Thyroid gland (tissue), 4 donors: ENCODE results near the gene ORM1. TPM values are rescaled to one million over a fixed set of nuclear protein-coding genes. Genes with fewer than 3 reads are reported as not detected.

ENCODE experiments used
- DNase-seq, 2 donors: peaks; one replicate each; pipeline ENCODE4 v3.0.0-alpha.2; 2019
- H3K27ac ChIP-seq, 3 donors: fragments of 200-600 bp; sonication (generic); 1 replicate in 2 of 3; 2 replicates in 1 of 3; pipeline ENCODE4 v1.5.1; 2016 to 2019; ENCODE audit warnings: mild to moderate bottlenecking in 1 of 3, moderate library complexity in 1 of 3
- H3K27me3 ChIP-seq: fragments of 200-600 bp; sonication (generic); one replicate; pipeline ENCODE4 v1.5.1; 2019
- H3K36me3 ChIP-seq, 2 donors: fragments of 200-600 bp; sonication (generic); one replicate each; pipeline ENCODE4 v1.5.1; 2016 to 2019
- H3K4me1 ChIP-seq, 2 donors: fragments of 200-600 bp; sonication (generic); one replicate each; pipeline ENCODE4 v1.5.1; 2017 to 2019
- H3K4me3 ChIP-seq, 3 donors: fragments of 200-600 bp; sonication (generic); replicated peaks in 1 of 3; 1 replicate in 2 of 3; 2 replicates in 1 of 3; pipeline ENCODE4 v1.5.1; 2016; ENCODE audit warnings: mild to moderate bottlenecking in 1 of 3
- H3K9me3 ChIP-seq: fragments of 200-600 bp; sonication (generic); one replicate; pipeline ENCODE4 v1.5.1; 2017
- CTCF ChIP-seq, 6 experiments: fragments of 200-600 bp in 3 of 6; fragments of 450-650 bp in 3 of 6; sonication (generic) in 3 of 6; IDR thresholded peaks; one replicate each; pipeline ENCODE4 v1.5.1; 2016 to 2019; ENCODE audit warnings: antibody characterized with exemption in 6 of 6, mild to moderate bottlenecking in 2 of 6, inconsistent platforms in 1 of 6, moderate library complexity in 1 of 6
- POLR2A ChIP-seq, 2 donors: fragments of 450-650 bp; IDR thresholded peaks; one replicate each; pipeline ENCODE4 v1.6.1; 2017; ENCODE audit warnings: antibody characterized with exemption in 2 of 2, mild to moderate bottlenecking in 2 of 2, moderate library complexity in 1 of 2
- WGBS, 2 donors: methylation state at CpG; one replicate each; pipeline ENCODE4 v1.1.5; 2017; 5-methylcytosine and 5-hydroxymethylcytosine counted together
- intact Hi-C: fragments of 100-400 bp; cut with DNase I; formaldehyde crosslinking; loops from one replicate; pipeline ENCODE4 v1.15.1; 2023
- total RNA-seq, 4 donors: library from RNA; depleted of rRNA; stranded (reverse); fragments of >200 nt; gene quantifications; one replicate each; pipeline ENCODE4 v1.2.3, GENCODE V29; 2016

ORM1 gene
- total RNA-seq, 4 donors from 2014 or later, result not detected

DNA sequence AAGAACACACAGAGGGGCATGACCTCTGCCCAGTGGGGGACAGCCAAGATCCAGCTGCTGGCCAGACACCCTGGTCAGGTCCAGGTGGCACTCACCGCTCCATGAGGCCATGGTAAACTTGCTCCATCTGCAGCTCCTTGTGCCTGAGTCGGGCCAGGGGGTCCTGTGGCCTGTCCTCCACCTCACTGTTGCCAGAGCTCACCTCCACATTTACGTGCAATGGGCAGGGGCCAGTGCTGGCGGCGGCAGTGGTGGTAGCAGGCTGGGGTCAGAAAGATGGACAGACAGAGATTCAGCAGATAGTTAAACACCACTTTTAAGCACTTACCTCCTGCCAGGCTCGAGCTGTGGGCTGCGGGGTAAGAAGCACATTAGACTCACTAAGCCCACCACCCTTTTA lies 36.9 kb downstream of the ORM1 start:
- peaks cover 0 to 4% of the 10 kb centered on the region in 2 donors for H3K4me1 ChIP-seq
- H3K27ac ChIP-seq, result no peak overlapping the region
- H3K9me3 ChIP-seq, result no peaks in the 10 kb centered on the region
- no peak overlapping the region for H3K4me3 ChIP-seq
- DNase-seq, result no peak
- peaks cover 47 to 83% of the 10 kb centered on the region in 2 donors for H3K36me3 ChIP-seq
- intact Hi-C loops, result no loop called here
- no peaks in the 10 kb centered on the region for H3K27me3 ChIP-seq
- TF ChIP-seq CTCF (IDR thresholded peaks at IDR 0.05) (no peak), POLR2A (IDR thresholded peaks at IDR 0.05) (no peak)
- 91 to 94% methylated on average over 7 of the region's 7 CpGs for WGBS, 2 donors

GRCh38 chr9:114361542-114361941 lies 38.6 kb downstream of the ORM1 start:
- Histone ChIP-seq H3K36me3 (peaks cover 47 to 66% of the 10 kb centered on the region in 2 donors), H3K27ac (no peak overlapping the region), H3K27me3 (no peaks in the 10 kb centered on the region), H3K4me3 (no peak overlapping the region), H3K4me1 (peaks cover 0 to 4% of the 10 kb centered on the region in 2 donors), H3K9me3 (no peaks in the 10 kb centered on the region)
- WGBS, 2 donors, result 88 to 95% methylated on average over 6 to 7 of the region's 7 CpGs
- no peak for DNase-seq
- intact Hi-C loops, result no loop called here
- TF ChIP-seq POLR2A (IDR thresholded peaks at IDR 0.05) (no peak), CTCF (IDR thresholded peaks at IDR 0.05) (no peak)

DNA sequence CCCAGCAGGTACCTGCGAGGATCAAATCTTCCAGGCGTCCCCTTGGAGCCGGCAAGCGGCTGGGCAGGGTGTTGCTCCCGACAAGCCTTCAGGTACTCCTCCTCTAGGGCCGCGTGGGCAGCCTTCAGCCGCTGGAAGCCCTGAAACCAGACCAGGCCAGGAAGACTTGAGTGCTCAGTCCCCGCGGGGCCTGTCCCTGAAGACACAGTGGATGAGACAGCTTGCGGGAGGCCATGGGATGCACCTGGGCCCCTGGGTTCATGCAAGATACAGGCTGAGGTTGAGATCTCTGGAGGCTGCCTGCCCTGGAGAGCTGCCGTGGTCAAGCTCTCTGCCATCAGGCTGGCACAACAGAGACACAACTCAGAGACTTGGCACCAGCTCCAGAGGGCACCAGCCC lies 39.5 kb downstream of the ORM1 start:
- no peak overlapping the region for H3K27ac ChIP-seq
- peaks cover 0 to 4% of the 10 kb centered on the region in 2 donors for H3K4me1 ChIP-seq
- WGBS, 2 donors, result 81 to 89% methylated on average over 4 to 11 of the region's 12 CpGs
- H3K27me3 ChIP-seq, result no peaks in the 10 kb centered on the region
- H3K36me3 ChIP-seq, result peaks cover 42 to 58% of the 10 kb centered on the region in 2 donors
- no peak for DNase-seq
- intact Hi-C loops, result no loop called here
- no peak for TF ChIP-seq CTCF (IDR thresholded peaks at IDR 0.05)
- no peak for TF ChIP-seq POLR2A (IDR thresholded peaks at IDR 0.05)
- H3K9me3 ChIP-seq, result no peaks in the 10 kb centered on the region
- no peak overlapping the region for H3K4me3 ChIP-seq

DNA sequence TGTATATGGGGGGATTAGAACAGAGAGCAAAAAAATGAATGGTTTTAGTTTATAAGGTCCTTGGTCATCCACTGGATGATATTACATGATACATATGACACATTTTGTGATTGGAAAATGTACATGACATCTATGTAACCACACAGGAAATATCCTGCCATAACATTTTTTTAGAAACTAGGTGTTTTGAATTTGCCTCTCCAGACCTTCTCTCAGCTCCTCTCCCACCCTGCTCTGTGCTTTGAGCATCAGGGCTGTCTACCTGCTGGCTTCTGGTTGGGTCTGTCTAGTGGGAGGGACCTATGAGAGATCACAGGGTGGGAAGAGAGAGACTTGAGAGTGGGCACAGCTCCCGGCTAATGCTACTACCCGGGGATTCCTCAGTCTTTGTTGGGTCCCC lies 40.5 kb downstream of the ORM1 start:
- peaks cover 0 to 4% of the 10 kb centered on the region in 2 donors for H3K4me1 ChIP-seq
- H3K4me3 ChIP-seq, result no peak overlapping the region
- no peak overlapping the region for H3K27ac ChIP-seq
- peaks cover 44 to 50% of the 10 kb centered on the region in 2 donors for H3K36me3 ChIP-seq
- intact Hi-C loops, result no loop called here
- 33 to 46% methylated on average over 2 of the region's 2 CpGs for WGBS, 2 donors
- no peaks in the 10 kb centered on the region for H3K27me3 ChIP-seq
- no peak for DNase-seq
- H3K9me3 ChIP-seq, result no peaks in the 10 kb centered on the region
- TF ChIP-seq POLR2A (IDR thresholded peaks at IDR 0.05) (no peak), CTCF (IDR thresholded peaks at IDR 0.05) (no peak)

DNA sequence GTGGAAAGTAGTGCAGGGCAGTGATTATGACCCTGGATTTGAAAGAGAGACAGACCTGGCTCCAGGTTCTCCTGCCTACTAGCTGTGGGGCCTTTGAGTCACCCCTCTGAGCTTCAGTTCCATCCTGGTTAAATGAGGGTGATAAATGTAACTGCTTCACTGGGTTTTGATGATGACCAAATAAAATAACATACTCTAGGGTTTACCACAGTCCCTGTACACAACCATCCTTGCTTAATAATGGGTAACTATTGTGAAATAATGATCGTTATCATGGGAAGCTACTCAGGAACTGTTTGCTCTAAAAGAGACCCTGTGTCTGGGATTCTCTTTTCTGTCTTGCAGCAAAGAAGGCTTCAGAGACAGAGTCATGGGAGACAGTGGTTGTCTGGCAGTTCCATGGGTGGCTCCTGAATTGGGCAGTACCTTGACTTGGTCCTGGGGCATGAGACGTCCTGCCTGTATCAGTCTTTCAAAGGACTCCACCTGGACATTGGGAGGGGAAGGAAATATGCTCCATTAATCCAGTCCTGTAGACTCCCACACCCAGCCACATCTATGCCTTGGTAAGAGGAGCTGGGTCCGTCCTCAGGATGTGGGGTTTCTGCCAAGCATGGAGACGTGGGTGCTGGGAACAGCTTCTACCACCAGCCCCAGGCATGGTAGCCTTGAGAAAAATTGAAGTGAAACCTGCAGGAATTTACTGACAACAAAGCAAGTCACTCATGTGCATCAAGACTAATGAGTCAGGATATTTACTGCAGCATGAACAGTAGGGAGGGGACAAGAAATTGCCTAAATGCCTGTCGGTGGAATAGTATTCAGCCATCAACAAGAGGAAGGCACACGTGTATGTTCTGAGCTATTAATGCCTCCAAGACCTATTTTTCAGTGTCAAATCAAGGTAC lies 41.5 kb downstream of the ORM1 start:
- no peak for DNase-seq
- H3K27ac ChIP-seq, result no peak overlapping the region
- H3K4me3 ChIP-seq, result no peak overlapping the region
- no peaks in the 10 kb centered on the region for H3K27me3 ChIP-seq
- intact Hi-C loops, result no loop called here
- H3K36me3 ChIP-seq, result peaks cover 40 to 44% of the 10 kb centered on the region in 2 donors
- 82 to 86% methylated on average over 5 of the region's 6 CpGs for WGBS, 2 donors
- no peaks in the 10 kb centered on the region for H3K9me3 ChIP-seq
- H3K4me1 ChIP-seq, result peaks cover 0 to 4% of the 10 kb centered on the region in 2 donors
- TF ChIP-seq CTCF (IDR thresholded peaks at IDR 0.05), result no peak
- TF ChIP-seq POLR2A (IDR thresholded peaks at IDR 0.05), result no peak
